HCT116 (cell line): Measurements from ENCODE around the gene HAND1. TPM values are rescaled to one million over a fixed set of nuclear protein-coding genes. Genes with fewer than 3 reads are reported as not detected.

Source experiments
- ATAC-seq: fragments of 200-7000 bp; cut with Tn5 transposase; 2 replicates; pipeline ENCODE4 v1.9.1; 2020; ENCODE audit warnings: mild to moderate bottlenecking, moderate library complexity
- BruUV-seq: library from RNA; stranded (reverse); fragments of 400-500 nt; replicated peaks from 2 replicates; lab custom pipeline; 2021; lab: Mats Ljungman, UMichigan
- CTCF ChIA-PET: fragments of 300-600 bp; sonication (Branson Sonifier 250); formaldehyde crosslinking; loops from one replicate; lab custom pipeline; 2021; ENCODE audit warnings: antibody characterized with exemption; lab: Charles Lee
- POLR2A ChIA-PET: fragments of 300-600, 350-600 bp; sonication (Branson Sonifier 250); formaldehyde crosslinking; loops from one replicate; lab custom pipeline; 2021; ENCODE audit warnings: antibody characterized with exemption; lab: Charles Lee
- RAD21 ChIA-PET, 2 experiments: fragments of 300-600 bp; sonication (Branson Sonifier 250); formaldehyde crosslinking; loops; one replicate each; lab custom pipeline; 2023; ENCODE audit warnings: low total read pairs in 2 of 2; ENCODE audit not compliant: uncharacterized antibody in 2 of 2, unreplicated experiment in 2 of 2, low non-redundant PET in 1 of 2; lab: Charles Lee
- DNase-seq: peaks from one replicate; pipeline ENCODE4 v3.0.0-alpha.2; 2010; ENCODE audit warnings: low read depth, low spot score
- H2AFZ ChIP-seq: fragments of 200-600 bp; shearing (Covaris generic), sonication (generic); 2 replicates; pipeline ENCODE4 v1.6.1; 2017; ENCODE audit warnings: low read depth, mixed run types, mixed read lengths, antibody characterized with exemption, low read length; ENCODE audit not compliant: poor library complexity, severe bottlenecking
- H3K27ac ChIP-seq: 2 replicates; pipeline ENCODE4 v1.5.1; 2012; ENCODE audit warnings: low read depth, low read length
- H3K27me3 ChIP-seq: fragments of 200-600 bp; sonication (generic); 2 replicates; pipeline ENCODE4 v1.6.1; 2016; ENCODE audit warnings: mixed run types, low read length, mixed read lengths; ENCODE audit not compliant: insufficient read depth
- H3K36me3 ChIP-seq, 2 experiments: fragments of 200-500 bp in 1 of 2; fragments of 200-600 bp in 1 of 2; sonication (Bioruptor generic) in 1 of 2; sonication (generic) in 1 of 2; 2 replicates each; pipeline versions ENCODE4 v1.5.1 to v1.6.1; 2014 to 2016; ENCODE audit warnings: low read length in 2 of 2, inconsistent platforms in 1 of 2, mixed read lengths in 1 of 2, mixed run types in 1 of 2; ENCODE audit not compliant: insufficient read depth in 2 of 2, control insufficient read depth in 1 of 2
- H3K4me1 ChIP-seq, 2 experiments: fragments of 200-600 bp in 1 of 2; sonication (generic) in 1 of 2; 2 replicates each; pipeline versions ENCODE4 v1.5.1 to v1.6.1; 2012 to 2017; ENCODE audit warnings: low read length in 2 of 2, inconsistent platforms in 1 of 2, mild to moderate bottlenecking in 1 of 2, mixed read lengths in 1 of 2, mixed run types in 1 of 2, moderate library complexity in 1 of 2; ENCODE audit not compliant: insufficient read depth in 2 of 2, control insufficient read depth in 1 of 2
- H3K4me2 ChIP-seq: fragments of 200-600 bp; sonication (generic); 2 replicates; pipeline ENCODE4 v1.6.1; 2017; ENCODE audit warnings: mixed run types, low read length, mixed read lengths
- H3K4me3 ChIP-seq, 2 experiments: fragments of 200-600 bp in 1 of 2; sonication (generic) in 1 of 2; replicated peaks in 1 of 2; 2 replicates each; pipeline ENCODE4 v1.5.1; 2011 to 2016; ENCODE audit warnings: low read length in 2 of 2, control low read depth in 1 of 2, low read depth in 1 of 2, mild to moderate bottlenecking in 1 of 2, mixed read lengths in 1 of 2, mixed run types in 1 of 2
- H3K79me2 ChIP-seq: fragments of 200-600 bp; sonication (generic); 2 replicates; pipeline ENCODE4 v1.6.1; 2017; ENCODE audit warnings: mild to moderate bottlenecking, mixed run types, low read length, moderate library complexity, mixed read lengths; ENCODE audit not compliant: insufficient read depth
- H3K9ac ChIP-seq: fragments of 200-600 bp; sonication (generic); 2 replicates; pipeline ENCODE4 v1.6.1; 2016; ENCODE audit warnings: low read length, mixed read lengths
- H3K9me2 ChIP-seq: fragments of 200-600 bp; sonication (generic), shearing (Covaris generic); 2 replicates; pipeline ENCODE4 v1.6.1; 2017; ENCODE audit warnings: mixed run types, mild to moderate bottlenecking, moderate library complexity; ENCODE audit not compliant: insufficient read depth
- H3K9me3 ChIP-seq, 2 experiments: fragments of 200-500 bp in 1 of 2; fragments of 200-600 bp in 1 of 2; sonication (Bioruptor generic) in 1 of 2; sonication (generic) in 1 of 2; 2 replicates each; pipeline ENCODE4 v1.6.1; 2014 to 2017; ENCODE audit warnings: low read length in 2 of 2, mixed read lengths in 2 of 2, inconsistent platforms in 1 of 2, low read depth in 1 of 2, mild to moderate bottlenecking in 1 of 2, mixed run types in 1 of 2, moderate library complexity in 1 of 2; ENCODE audit not compliant: control insufficient read depth in 1 of 2, insufficient read depth in 1 of 2
- H4K20me1 ChIP-seq: fragments of 200-600 bp; sonication (generic), shearing (Covaris generic); 2 replicates; pipeline ENCODE4 v1.6.1; 2017; ENCODE audit warnings: mixed run types, mild to moderate bottlenecking, moderate library complexity; ENCODE audit not compliant: insufficient read depth
- ATF3 ChIP-seq: IDR thresholded peaks from 2 replicates; pipeline ENCODE4 v1.6.1; 2012
- CBX3 ChIP-seq: IDR thresholded peaks from 2 replicates; pipeline ENCODE4 v1.6.1; 2012; ENCODE audit warnings: low read depth
- CEBPB ChIP-seq: IDR thresholded peaks from 2 replicates; pipeline ENCODE4 v1.6.1; 2012; ENCODE audit warnings: low read depth
- CTCF ChIP-seq, 3 experiments: fragments of 200-600 bp in 1 of 3; sonication (generic) in 1 of 3; IDR thresholded peaks in 2 of 3; conservative IDR thresholded peaks in 1 of 3; 2 replicates each; pipeline ENCODE4 v1.5.1; 2012 to 2017; ENCODE audit warnings: low read depth in 2 of 3, low read length in 2 of 3, antibody characterized with exemption in 1 of 3, borderline replicate concordance in 1 of 3, control low read depth in 1 of 3, mild to moderate bottlenecking in 1 of 3, mixed read lengths in 1 of 3, mixed run types in 1 of 3, moderate library complexity in 1 of 3; ENCODE audit not compliant: insufficient read depth in 1 of 3
- ELF1 ChIP-seq: IDR thresholded peaks from 2 replicates; pipeline ENCODE4 v1.6.1; 2012; ENCODE audit warnings: low read depth, borderline replicate concordance
- EZH2 ChIP-seq: fragments of 200-600 bp; sonication (generic); IDR thresholded peaks from 2 replicates; pipeline ENCODE4 v1.6.1; 2017; ENCODE audit warnings: antibody characterized with exemption, mixed run types
- EZH2phosphoT487 ChIP-seq: fragments of 200-600 bp; IDR thresholded peaks from 2 replicates; pipeline ENCODE4 v1.6.1; 2018; ENCODE audit warnings: antibody characterized with exemption, borderline replicate concordance
- FOSL1 ChIP-seq: IDR thresholded peaks from 2 replicates; pipeline ENCODE4 v1.6.1; 2012; ENCODE audit warnings: low read depth
- MAX ChIP-seq: IDR thresholded peaks from 2 replicates; pipeline ENCODE4 v1.6.1; 2012
- POLR2A ChIP-seq: IDR thresholded peaks from 2 replicates; pipeline ENCODE4 v1.7.0; 2011; ENCODE audit warnings: borderline replicate concordance; ENCODE audit not compliant: insufficient read depth, insufficient read length; ENCODE audit errors: extremely low read depth
- POLR2AphosphoS5 ChIP-seq: IDR thresholded peaks from 2 replicates; pipeline ENCODE4 v1.6.1; 2011; ENCODE audit warnings: mild to moderate bottlenecking, low read depth, low read length, moderate library complexity
- RAD21 ChIP-seq: IDR thresholded peaks from 2 replicates; pipeline ENCODE4 v1.6.1; 2012; ENCODE audit warnings: low read depth, mild to moderate bottlenecking
- SIN3A ChIP-seq: IDR thresholded peaks from 2 replicates; pipeline ENCODE4 v1.6.1; 2012; ENCODE audit warnings: low read depth
- SP1 ChIP-seq: IDR thresholded peaks from 2 replicates; pipeline ENCODE4 v1.6.1; 2012; ENCODE audit warnings: low read depth
- SRF ChIP-seq: IDR thresholded peaks from 2 replicates; pipeline ENCODE4 v1.6.1; 2012; ENCODE audit warnings: low read depth
- TCF7L2 ChIP-seq: IDR thresholded peaks from 2 replicates; pipeline ENCODE4 v1.7.0; 2011; ENCODE audit warnings: borderline replicate concordance, inconsistent platforms; ENCODE audit not compliant: insufficient read depth, insufficient read length; ENCODE audit errors: extremely low read depth
- ZNF274 ChIP-seq: fragments of 200-500 bp; sonication (Bioruptor generic); IDR thresholded peaks from 2 replicates; pipeline ENCODE4 v1.6.1; 2014; ENCODE audit warnings: mild to moderate bottlenecking, low read depth, low read length, inconsistent platforms
- intact Hi-C: fragments of 100-400 bp; cut with micrococcal nuclease; formaldehyde crosslinking; loops from 2 replicates; pipeline ENCODE4 v1.10.0; 2022
- total RNA-seq: library from RNA; stranded (reverse); gene quantifications from one replicate; pipeline ENCODE4 v1.2.1, GENCODE V29; 2021; ENCODE audit not compliant: unreplicated experiment

The HAND1 gene
- total RNA-seq, 1 experiment from 2014 or later = not detected

GRCh38 chr5:154456540-154456939, 21.5 kb downstream of the HAND1 start:
- ATAC-seq (no peak), DNase-seq (no peak)
- no peak overlapping the region for H2AFZ ChIP-seq
- no peaks in the 10 kb centered on the region for H3K4me1 ChIP-seq
- CTCF ChIA-PET = no interaction called here
- POLR2A ChIA-PET = no interaction called here
- no peaks in the 10 kb centered on the region for H3K79me2 ChIP-seq
- no peaks in the 10 kb centered on the region for H3K9me3 ChIP-seq
- intact Hi-C loops = no loop called here
- H3K27me3 ChIP-seq = no peaks in the 10 kb centered on the region
- H3K9ac ChIP-seq = no peak overlapping the region
- peaks cover 3 to 7% of the 10 kb centered on the region in 2 experiments; a peak in 2 of 4 replicates for H3K36me3 ChIP-seq
- no TSS peak for BruUV-seq
- no peak overlapping the region for H3K4me3 ChIP-seq
- H3K27ac ChIP-seq = no peak overlapping the region
- RAD21 ChIA-PET = no interaction called here
- no peaks in the 10 kb centered on the region for H4K20me1 ChIP-seq
- H3K9me2 ChIP-seq = no peaks in the 10 kb centered on the region
- TF ChIP-seq SRF = no peak
- no peak for TF ChIP-seq POLR2AphosphoS5
- no peak for TF ChIP-seq CBX3
- TF ChIP-seq SIN3A = no peak
- TF ChIP-seq CTCF (IDR thresholded peaks at IDR 0.05 in 2 of 3, conservative IDR thresholded peaks at IDR 0.05 in 1 of 3; ENCODE audit: borderline replicate concordance in 1 of 3, insufficient read depth in 1 of 3, low read depth in 2 of 3, low read length in 2 of 3) = no peak
- TF ChIP-seq FOSL1 = no peak
- TF ChIP-seq POLR2A = no peak
- TF ChIP-seq EZH2phosphoT487 = no peak
- no peak for TF ChIP-seq EZH2
- TF ChIP-seq, all 23 proteins: peak for 0
- H3K4me2 ChIP-seq = no peak overlapping the region

GRCh38 chr5:154455585-154455984, 22.4 kb downstream of the HAND1 start:
- ChIA-PET RAD21 (no interaction called here), POLR2A (no interaction called here), CTCF (no interaction called here)
- DNase-seq (no peak), ATAC-seq (no peak)
- Histone ChIP-seq H2AFZ (no peak overlapping the region), H4K20me1 (no peaks in the 10 kb centered on the region), H3K4me1 (no peaks in the 10 kb centered on the region), H3K9me3 (no peaks in the 10 kb centered on the region), H3K4me2 (no peak overlapping the region), H3K9me2 (no peaks in the 10 kb centered on the region), H3K4me3 (no peak overlapping the region), H3K9ac (no peak overlapping the region), H3K79me2 (no peaks in the 10 kb centered on the region), H3K36me3 (peaks cover 3 to 8% of the 10 kb centered on the region in 2 experiments; a peak in 2 of 4 replicates), H3K27ac (no peak overlapping the region), H3K27me3 (no peaks in the 10 kb centered on the region)
- TF ChIP-seq RAD21 (no peak), CEBPB (no peak), EZH2phosphoT487 (no peak), SP1 (no peak), CTCF (IDR thresholded peaks at IDR 0.05 in 2 of 3, conservative IDR thresholded peaks at IDR 0.05 in 1 of 3; ENCODE audit: borderline replicate concordance in 1 of 3, insufficient read depth in 1 of 3, low read depth in 2 of 3, low read length in 2 of 3) (no peak), MAX (no peak), FOSL1 (no peak), POLR2A (no peak), ATF3 (no peak), ELF1 (no peak), POLR2AphosphoS5 (no peak), ZNF274 (no peak), TCF7L2 (no peak)
- intact Hi-C loops = no loop called here
- no TSS peak for BruUV-seq
